Gastrocnemius medialis (tissue), 4 donors: ENCODE measurements around the gene SLC38A4. TPM values are rescaled to one million over a fixed set of nuclear protein-coding genes. Genes with fewer than 3 reads are reported as not detected.
A peak's percentile ranks its signal among the peaks of the same experiment; 100 is the strongest.

Experiments
- ATAC-seq, 2 donors: fragments of 150-250 bp; one replicate each; pipeline ENCODE4 v1.9.1; 2016
- DNase-seq, 2 donors: peaks; one replicate each; pipeline ENCODE4 v3.0.0-alpha.2; 2019
- H3K27ac ChIP-seq, 4 donors: fragments of 200-600 bp; sonication (generic); 1 replicate in 1 of 4; 2 replicates in 3 of 4; pipeline ENCODE4 v1.5.1; 2016 to 2018; ENCODE audit warnings: mild to moderate bottlenecking in 2 of 4, moderate library complexity in 1 of 4
- H3K27me3 ChIP-seq, 3 donors: fragments of 200-600 bp; sonication (generic) in 2 of 3; 1 replicate in 1 of 3; 2 replicates in 2 of 3; pipeline versions ENCODE4 v1.5.1 to v1.6.0; 2016 to 2019; ENCODE audit warnings: mild to moderate bottlenecking in 1 of 3, moderate library complexity in 1 of 3
- H3K36me3 ChIP-seq, 2 donors: fragments of 200-600 bp; sonication (generic) in 1 of 2; one replicate each; pipeline ENCODE4 v1.5.1; 2017 to 2018
- H3K4me1 ChIP-seq, 2 donors: fragments of 200-600 bp; sonication (generic) in 1 of 2; one replicate each; pipeline ENCODE4 v1.5.1; 2016 to 2017; ENCODE audit warnings: mild to moderate bottlenecking in 2 of 2
- H3K4me3 ChIP-seq, 4 donors: fragments of 200-600 bp; sonication (generic) in 3 of 4; 1 replicate in 1 of 4; 2 replicates in 3 of 4; pipeline ENCODE4 v1.5.1; 2016 to 2019; ENCODE audit warnings: mild to moderate bottlenecking in 2 of 4
- H3K9me3 ChIP-seq, 3 donors: fragments of 200-600 bp; sonication (generic) in 2 of 3; 1 replicate in 1 of 3; 2 replicates in 2 of 3; pipeline ENCODE4 v1.5.1; 2016 to 2019
- POLR2A ChIP-seq, 2 donors: fragments of 450-650 bp; IDR thresholded peaks; one replicate each; pipeline ENCODE4 v1.6.1; 2017; ENCODE audit warnings: antibody characterized with exemption in 2 of 2, mild to moderate bottlenecking in 2 of 2, moderate library complexity in 2 of 2
- in situ Hi-C, 4 donors: fragments of 200-750 bp; cut with MboI; loops; one replicate each; pipeline versions ENCODE4 v1.15.0 to v1.8.0; 2017; ENCODE audit warnings: low sequenced_read_pairs in 4 of 4
- intact Hi-C: fragments of 100-400 bp; cut with DNase I; formaldehyde crosslinking; loops from one replicate; pipeline ENCODE4 v1.15.1; 2023; ENCODE audit warnings: low total_unique reads
- total RNA-seq, 4 donors: library from RNA; depleted of rRNA; stranded (reverse); fragments of >200 nt; gene quantifications; one replicate each; pipeline versions ENCODE4 v1.1.0 to v1.2.3, GENCODE V29; 2016
- TF ChIP-seq, protein P1 (sequence below), 5 experiments: fragments of 450-650 bp in 3 of 5; fragments of 200-600 bp in 2 of 5; sonication (generic) in 2 of 5; IDR thresholded peaks in 4 of 5; conservative IDR thresholded peaks in 1 of 5; 1 replicate in 4 of 5; 2 replicates in 1 of 5; pipeline ENCODE4 v1.5.1; 2016 to 2019; ENCODE audit warnings: antibody characterized with exemption in 5 of 5, mild to moderate bottlenecking in 3 of 5, moderate library complexity in 3 of 5

The SLC38A4 gene, protein sequence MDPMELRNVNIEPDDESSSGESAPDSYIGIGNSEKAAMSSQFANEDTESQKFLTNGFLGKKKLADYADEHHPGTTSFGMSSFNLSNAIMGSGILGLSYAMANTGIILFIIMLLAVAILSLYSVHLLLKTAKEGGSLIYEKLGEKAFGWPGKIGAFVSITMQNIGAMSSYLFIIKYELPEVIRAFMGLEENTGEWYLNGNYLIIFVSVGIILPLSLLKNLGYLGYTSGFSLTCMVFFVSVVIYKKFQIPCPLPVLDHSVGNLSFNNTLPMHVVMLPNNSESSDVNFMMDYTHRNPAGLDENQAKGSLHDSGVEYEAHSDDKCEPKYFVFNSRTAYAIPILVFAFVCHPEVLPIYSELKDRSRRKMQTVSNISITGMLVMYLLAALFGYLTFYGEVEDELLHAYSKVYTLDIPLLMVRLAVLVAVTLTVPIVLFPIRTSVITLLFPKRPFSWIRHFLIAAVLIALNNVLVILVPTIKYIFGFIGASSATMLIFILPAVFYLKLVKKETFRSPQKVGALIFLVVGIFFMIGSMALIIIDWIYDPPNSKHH
- total RNA-seq, result 10 to 100 TPM; 14.7 to 46.0 (median 23.0) TPM

DNA sequence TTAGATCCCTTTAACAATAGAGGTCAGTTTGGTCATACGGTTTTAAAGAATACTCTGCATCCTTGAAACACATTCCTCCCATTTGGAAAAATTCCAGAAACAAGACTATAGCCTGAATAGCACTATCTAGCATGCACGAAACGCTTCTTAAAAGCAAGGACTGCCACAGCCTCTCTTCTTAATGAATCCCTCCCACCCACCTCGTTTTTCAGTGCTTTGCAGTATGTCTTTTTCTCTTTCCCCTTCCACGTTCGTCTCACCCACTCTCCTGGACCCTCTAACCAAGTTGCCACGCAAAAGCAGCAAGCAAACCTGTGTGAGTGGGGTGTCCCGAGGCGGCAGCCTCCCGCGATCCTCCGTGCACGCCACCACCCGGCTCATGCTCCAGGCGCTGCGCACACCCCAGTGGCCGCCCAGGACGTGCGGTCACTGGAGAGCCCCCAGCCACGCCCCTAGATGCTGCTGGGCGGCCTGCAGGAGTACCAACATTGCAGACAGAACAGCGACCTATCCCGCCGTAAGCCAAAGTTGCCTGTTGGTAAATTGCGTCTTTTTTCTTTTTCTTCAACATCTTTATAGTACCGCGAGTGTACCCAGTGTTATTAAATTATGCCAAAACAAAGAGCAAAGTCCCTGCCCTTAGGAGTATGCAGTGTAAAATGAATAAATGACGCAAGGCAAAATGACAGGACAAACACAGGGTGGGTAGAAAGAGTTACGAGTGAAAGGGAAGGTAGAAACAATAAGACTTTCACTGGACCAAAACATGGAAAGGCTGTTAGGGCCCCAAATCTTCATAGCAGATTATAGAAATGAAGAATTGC lies at the start of gene SLC38A4:
Gene SLC38A4, minus strand, starts transcription at position 407 of the 824 bp plus-strand sequence. CDS start 32,926 bp downstream, outside the sequence.
- peak; percentile 43 to 53 for ATAC-seq
- in situ Hi-C loops (no loop called here), intact Hi-C loops (loop anchor here (2.0 kb wide), 1 partner anchor 149 kb away; no protein-coding TSS in a partner anchor)
- H3K4me1 ChIP-seq, result peaks cover 12 to 29% of the 10 kb centered on the region in 2 donors
- peak within 1 kb of the TSS; percentile 39 to 48 (median 44) for H3K4me3 ChIP-seq
- peak within 1 kb of the TSS in 3 of 4 donors; percentile 17 to 55 (median 48) for H3K27ac ChIP-seq
- no peaks in the 10 kb centered on the region for H3K27me3 ChIP-seq
- TF ChIP-seq, protein P1, sequence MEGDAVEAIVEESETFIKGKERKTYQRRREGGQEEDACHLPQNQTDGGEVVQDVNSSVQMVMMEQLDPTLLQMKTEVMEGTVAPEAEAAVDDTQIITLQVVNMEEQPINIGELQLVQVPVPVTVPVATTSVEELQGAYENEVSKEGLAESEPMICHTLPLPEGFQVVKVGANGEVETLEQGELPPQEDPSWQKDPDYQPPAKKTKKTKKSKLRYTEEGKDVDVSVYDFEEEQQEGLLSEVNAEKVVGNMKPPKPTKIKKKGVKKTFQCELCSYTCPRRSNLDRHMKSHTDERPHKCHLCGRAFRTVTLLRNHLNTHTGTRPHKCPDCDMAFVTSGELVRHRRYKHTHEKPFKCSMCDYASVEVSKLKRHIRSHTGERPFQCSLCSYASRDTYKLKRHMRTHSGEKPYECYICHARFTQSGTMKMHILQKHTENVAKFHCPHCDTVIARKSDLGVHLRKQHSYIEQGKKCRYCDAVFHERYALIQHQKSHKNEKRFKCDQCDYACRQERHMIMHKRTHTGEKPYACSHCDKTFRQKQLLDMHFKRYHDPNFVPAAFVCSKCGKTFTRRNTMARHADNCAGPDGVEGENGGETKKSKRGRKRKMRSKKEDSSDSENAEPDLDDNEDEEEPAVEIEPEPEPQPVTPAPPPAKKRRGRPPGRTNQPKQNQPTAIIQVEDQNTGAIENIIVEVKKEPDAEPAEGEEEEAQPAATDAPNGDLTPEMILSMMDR (IDR thresholded peaks at IDR 0.05 in 4 of 5, conservative IDR thresholded peaks at IDR 0.05 in 1 of 5), result peak in 3 of 5 experiments; percentile 23 to 50 (median 37)
- no peak for TF ChIP-seq POLR2A (IDR thresholded peaks at IDR 0.05)
- H3K9me3 ChIP-seq, result no peaks in the 10 kb centered on the region
- H3K36me3 ChIP-seq, result no peaks in the 10 kb centered on the region
- DNase-seq, result peak; percentile 7 to 50

DNA sequence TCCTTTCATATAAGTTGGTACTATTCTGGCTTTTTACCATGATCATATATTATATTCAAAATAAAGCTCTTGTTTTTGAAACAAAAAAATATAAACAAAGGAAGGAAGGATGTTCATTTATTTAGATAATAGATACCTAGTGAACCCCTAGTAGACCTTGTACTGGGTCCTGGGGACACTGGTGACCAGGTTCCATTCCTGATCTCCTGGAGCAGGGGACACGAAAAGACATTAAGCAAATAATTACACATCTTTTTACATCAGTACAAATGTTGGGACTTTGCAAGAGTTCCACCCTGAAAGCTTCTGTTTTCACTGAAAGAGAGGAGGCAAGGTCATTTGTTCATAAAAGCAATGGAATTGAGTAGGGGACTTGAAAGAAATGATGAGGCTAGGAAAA lies 49.3 kb upstream of the SLC38A4 start:
- ATAC-seq (no peak), DNase-seq (no peak)
- no peaks in the 10 kb centered on the region for H3K27me3 ChIP-seq
- no peak for TF ChIP-seq POLR2A (IDR thresholded peaks at IDR 0.05)
- TF ChIP-seq, protein P1 (IDR thresholded peaks at IDR 0.05 in 4 of 5, conservative IDR thresholded peaks at IDR 0.05 in 1 of 5), result no peak
- H3K4me1 ChIP-seq, result peaks cover 0 to 14% of the 10 kb centered on the region in 2 donors
- intact Hi-C loops (no loop called here), in situ Hi-C loops (no loop called here)
- H3K27ac ChIP-seq, result no peak overlapping the region
- no peak overlapping the region for H3K4me3 ChIP-seq
- H3K9me3 ChIP-seq, result peaks cover 0 to 8% (median 0%) of the 10 kb centered on the region in 3 donors
- H3K36me3 ChIP-seq, result no peaks in the 10 kb centered on the region

DNA sequence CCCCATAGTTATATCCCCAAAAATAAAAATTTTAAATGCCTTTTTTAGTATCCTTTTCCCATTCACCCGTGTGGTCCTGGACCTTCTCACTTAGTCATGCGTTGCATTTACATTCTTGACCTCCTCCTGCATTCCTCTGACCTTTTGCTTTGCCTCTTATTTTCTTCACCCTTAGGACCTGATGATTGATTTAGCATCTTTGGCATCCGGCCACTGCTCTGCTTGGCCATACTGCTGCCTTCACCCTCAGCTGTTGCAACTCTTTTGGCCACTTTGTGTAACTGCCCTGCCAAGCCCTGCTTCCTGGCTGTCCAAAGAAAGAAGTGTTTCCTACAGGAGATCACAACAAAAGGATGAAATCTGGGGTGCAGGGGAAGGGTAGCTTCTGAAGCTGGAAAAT lies 48.8 kb upstream of the SLC38A4 start:
- intact Hi-C loops (no loop called here), in situ Hi-C loops (no loop called here)
- DNase-seq (peak; percentile 5 to 64), ATAC-seq (peak; percentile 36 to 87)
- H3K4me3 ChIP-seq, result no peak overlapping the region
- peaks cover 0 to 8% (median 0%) of the 10 kb centered on the region in 3 donors for H3K9me3 ChIP-seq
- H3K36me3 ChIP-seq, result no peaks in the 10 kb centered on the region
- H3K4me1 ChIP-seq, result peaks cover 0 to 14% of the 10 kb centered on the region in 2 donors
- TF ChIP-seq, protein P1 (IDR thresholded peaks at IDR 0.05 in 4 of 5, conservative IDR thresholded peaks at IDR 0.05 in 1 of 5), result no peak
- no peak for TF ChIP-seq POLR2A (IDR thresholded peaks at IDR 0.05)
- no peaks in the 10 kb centered on the region for H3K27me3 ChIP-seq
- no peak overlapping the region for H3K27ac ChIP-seq

DNA sequence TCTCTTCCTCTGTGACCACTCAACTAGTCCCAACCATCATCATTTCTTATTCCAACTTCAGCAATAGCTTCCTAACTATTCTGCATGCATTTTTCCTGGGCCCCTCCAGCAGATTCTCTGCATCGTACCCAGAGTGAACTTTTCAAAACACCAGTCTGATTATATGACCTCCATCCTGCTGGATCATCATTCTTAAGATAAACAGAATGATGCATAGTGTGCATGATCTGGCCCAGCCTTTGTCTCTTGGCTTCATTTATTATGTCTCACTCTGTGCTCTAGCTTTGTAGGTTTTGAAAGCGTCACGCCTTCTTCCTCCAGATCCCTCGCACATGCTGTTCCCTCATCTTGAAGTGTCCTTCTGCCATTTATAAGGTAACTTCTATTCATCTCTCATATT lies 46.3 kb upstream of the SLC38A4 start:
- DNase-seq, result no peak
- Histone ChIP-seq H3K4me1 (peaks cover 0 to 14% of the 10 kb centered on the region in 2 donors), H3K36me3 (no peaks in the 10 kb centered on the region), H3K27ac (no peak overlapping the region), H3K9me3 (peaks cover 0 to 8% (median 0%) of the 10 kb centered on the region in 3 donors), H3K4me3 (no peak overlapping the region), H3K27me3 (no peaks in the 10 kb centered on the region)
- ATAC-seq, result no peak
- no peak for TF ChIP-seq POLR2A (IDR thresholded peaks at IDR 0.05)
- TF ChIP-seq, protein P1 (IDR thresholded peaks at IDR 0.05 in 4 of 5, conservative IDR thresholded peaks at IDR 0.05 in 1 of 5), result no peak
- intact Hi-C loops, result no loop called here
- in situ Hi-C loops, result no loop called here
